ENCODE results near the gene B9D1. TPM values are rescaled to one million over a fixed set of nuclear protein-coding genes. Genes with fewer than 3 reads are reported as not detected.

The B9D1 gene
- total and polyA plus RNA-seq, 9 of the 15 experiments (the other 6 are each of a cell fraction or from before 2014, with no cell fraction given): 8.9 to 28.0 (median 17.9) TPM

DNA sequence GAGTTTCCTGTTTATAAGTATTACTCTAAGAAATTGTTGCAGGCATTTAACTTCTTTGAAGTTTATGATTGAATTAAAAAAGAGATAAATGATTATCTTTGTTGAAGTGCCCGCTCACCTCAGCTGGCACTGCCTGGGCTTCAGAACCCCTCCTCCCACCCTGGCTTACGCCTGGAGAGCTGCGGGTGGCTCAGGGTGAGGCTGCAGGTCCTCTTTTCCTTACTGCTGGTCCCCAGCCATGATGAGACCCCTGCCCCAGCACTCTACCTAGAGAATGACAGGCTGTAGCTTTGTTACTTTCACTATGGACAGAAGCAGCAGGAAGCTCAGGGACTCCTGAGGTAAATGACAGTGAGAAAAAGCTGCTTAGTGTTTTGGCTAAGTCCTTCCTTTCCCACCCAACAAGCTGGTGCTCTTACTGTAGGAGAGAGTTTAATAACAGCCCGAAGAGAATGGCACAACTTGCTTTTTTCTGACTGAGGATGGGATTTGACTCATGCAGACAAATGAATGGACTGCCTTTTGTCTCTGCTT is 63.2 kb downstream of the B9D1 start:
- BruUV-seq (replicated peaks): no TSS peak
- no peak for TF ChIP-seq CHD4 (IDR thresholded peaks at IDR 0.05; ENCODE audit: insufficient read depth, insufficient replicate concordance, low read depth, low read length, poor library complexity, severe bottlenecking)
- no peak for TF ChIP-seq ZNF699 (CRISPR knock-in tag; IDR thresholded peaks at IDR 0.05; ENCODE audit: insufficient replicate concordance)
- TF ChIP-seq SNRNP70 (optimal IDR thresholded peaks at IDR 0.05; ENCODE audit: low read depth, low read length): no peak
- TF ChIP-seq SMAD4 (CRISPR knock-in tag; conservative IDR thresholded peaks at IDR 0.05): no peak
- no peak for TF ChIP-seq ZNF175 (CRISPR knock-in tag; IDR thresholded peaks at IDR 0.05; ENCODE audit: low read depth)
- TF ChIP-seq PHF21A (IDR thresholded peaks at IDR 0.05; ENCODE audit: borderline replicate concordance, low read depth): no peak
- no peak for TF ChIP-seq ZNF140 (CRISPR knock-in tag; IDR thresholded peaks at IDR 0.05)
- no peak for TF ChIP-seq RBM17 (IDR thresholded peaks at IDR 0.05; ENCODE audit: borderline replicate concordance, low read depth, low read length)
- no peak for TF ChIP-seq ZBTB7A (IDR thresholded peaks at IDR 0.05; ENCODE audit: borderline replicate concordance, control insufficient read depth, low read depth, low read length)
- TF ChIP-seq ETV1 (tag; conservative IDR thresholded peaks at IDR 0.05; ENCODE audit: low read depth): no peak
- no peak for TF ChIP-seq HDGF (IDR thresholded peaks at IDR 0.05)
- TF ChIP-seq ZSCAN32 (CRISPR knock-in tag; IDR thresholded peaks at IDR 0.05): no peak
- TF ChIP-seq, protein P1, sequence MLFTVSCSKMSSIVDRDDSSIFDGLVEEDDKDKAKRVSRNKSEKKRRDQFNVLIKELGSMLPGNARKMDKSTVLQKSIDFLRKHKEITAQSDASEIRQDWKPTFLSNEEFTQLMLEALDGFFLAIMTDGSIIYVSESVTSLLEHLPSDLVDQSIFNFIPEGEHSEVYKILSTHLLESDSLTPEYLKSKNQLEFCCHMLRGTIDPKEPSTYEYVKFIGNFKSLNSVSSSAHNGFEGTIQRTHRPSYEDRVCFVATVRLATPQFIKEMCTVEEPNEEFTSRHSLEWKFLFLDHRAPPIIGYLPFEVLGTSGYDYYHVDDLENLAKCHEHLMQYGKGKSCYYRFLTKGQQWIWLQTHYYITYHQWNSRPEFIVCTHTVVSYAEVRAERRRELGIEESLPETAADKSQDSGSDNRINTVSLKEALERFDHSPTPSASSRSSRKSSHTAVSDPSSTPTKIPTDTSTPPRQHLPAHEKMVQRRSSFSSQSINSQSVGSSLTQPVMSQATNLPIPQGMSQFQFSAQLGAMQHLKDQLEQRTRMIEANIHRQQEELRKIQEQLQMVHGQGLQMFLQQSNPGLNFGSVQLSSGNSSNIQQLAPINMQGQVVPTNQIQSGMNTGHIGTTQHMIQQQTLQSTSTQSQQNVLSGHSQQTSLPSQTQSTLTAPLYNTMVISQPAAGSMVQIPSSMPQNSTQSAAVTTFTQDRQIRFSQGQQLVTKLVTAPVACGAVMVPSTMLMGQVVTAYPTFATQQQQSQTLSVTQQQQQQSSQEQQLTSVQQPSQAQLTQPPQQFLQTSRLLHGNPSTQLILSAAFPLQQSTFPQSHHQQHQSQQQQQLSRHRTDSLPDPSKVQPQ (CRISPR knock-in tag; IDR thresholded peaks at IDR 0.05; ENCODE audit: borderline replicate concordance): no peak
- TF ChIP-seq NELFE (IDR thresholded peaks at IDR 0.05; ENCODE audit: insufficient read depth, insufficient read length): no peak
- 73% methylated on average over 3 of the region's 4 CpGs for WGBS (ENCODE audit: insufficient coverage, low coverage, missing lambda C conversion rate)
- Histone ChIP-seq H3K79me2 (ENCODE audit: control insufficient read depth, insufficient read depth, low read length) (peaks cover 1% of the 10 kb centered on the region; the same call in 1 of the 3 replicates), H3K9me1 (ENCODE audit: control insufficient read depth, insufficient read depth, low read length) (peaks cover 2% of the 10 kb centered on the region), H4K20me1 (replicated peaks; ENCODE audit: control insufficient read depth, insufficient read depth, low read length) (no peaks in the 10 kb centered on the region), H3K9ac (ENCODE audit: insufficient read depth in 1 of 2, low read depth in 2 of 2, low read length in 2 of 2) (no peak overlapping the region), H3K27ac (ENCODE audit: extremely low read depth, low read depth, low read length) (no peak overlapping the region), H3K4me1 (replicated peaks in 1 of 2; ENCODE audit: control insufficient read depth in 2 of 2, insufficient read depth in 2 of 2, low read length in 2 of 2) (peaks cover 10 to 12% of the 10 kb centered on the region in 2 experiments; a peak in 4 of 5 replicates), H3K36me3 (ENCODE audit: control insufficient read depth, insufficient read depth, low read length) (no peaks in the 10 kb centered on the region), H2AFZ (ENCODE audit: low read depth, low read length) (no peak overlapping the region), H3K4me2 (ENCODE audit: insufficient read depth, low read length) (no peak overlapping the region), H3K27me3 (ENCODE audit: control insufficient read depth in 2 of 2, insufficient read depth in 2 of 2, low read length in 2 of 2) (no peaks in the 10 kb centered on the region), H3K9me3 (replicated peaks; ENCODE audit: control insufficient read depth, insufficient read depth, low read depth, low read length) (no peaks in the 10 kb centered on the region), H3K4me3 (no peak overlapping the region)
- FAIRE-seq (no peak), ATAC-seq (no peak), DNase-seq (ENCODE audit: extremely low read depth in 1 of 4, low spot score in 3 of 4) (no peak)
- CTCF ChIA-PET (ENCODE audit: low intra/inter-chr PET ratio): no interaction called here
- in situ Hi-C loops (cut with MboI): no loop called here
- intact Hi-C loops (cut with micrococcal nuclease): no loop called here
- POLR2A ChIA-PET: no interaction called here

All from K562 (cell line).